H1 (cell line): ENCODE results near the gene TIAM2.

Experiments used
- ATF3 ChIP-seq: IDR thresholded peaks from 2 replicates; pipeline ENCODE4 v1.6.1; 2011; ENCODE audit warnings: low read depth, mild to moderate bottlenecking, low read length; ENCODE audit not compliant: insufficient read depth
- EP300 ChIP-seq, 2 experiments: IDR thresholded peaks; 1 replicate in 1 of 2; 2 replicates in 1 of 2; pipeline ENCODE4 v1.6.1; 2011 to 2012; ENCODE audit warnings: low read depth in 2 of 2, low read length in 2 of 2, mild to moderate bottlenecking in 2 of 2, borderline replicate concordance in 1 of 2, inconsistent platforms in 1 of 2, moderate library complexity in 1 of 2
- EZH2 ChIP-seq: fragments of 200-600 bp; sonication (generic); IDR thresholded peaks from 2 replicates; pipeline ENCODE4 v1.7.1; 2012; ENCODE audit warnings: low read depth, mild to moderate bottlenecking, moderate library complexity, low read length, inconsistent platforms; ENCODE audit not compliant: severe bottlenecking
- POLR2A ChIP-seq, 2 experiments: IDR thresholded peaks; 1 replicate in 1 of 2; 2 replicates in 1 of 2; pipeline ENCODE4 v1.6.1; 2011; ENCODE audit warnings: low read depth in 2 of 2, low read length in 2 of 2, mild to moderate bottlenecking in 2 of 2; ENCODE audit errors: control extremely low read depth in 1 of 2
- RAD21 ChIP-seq, 2 experiments: IDR thresholded peaks in 1 of 2; conservative IDR thresholded peaks in 1 of 2; 2 replicates each; pipeline ENCODE4 v1.6.1; 2011; ENCODE audit warnings: low read depth in 2 of 2, low read length in 2 of 2, improper control_type of control experiment in 1 of 2, inconsistent platforms in 1 of 2, mild to moderate bottlenecking in 1 of 2, moderate library complexity in 1 of 2
- YY1 ChIP-seq: IDR thresholded peaks from 2 replicates; pipeline ENCODE4 v1.6.1; 2011; ENCODE audit warnings: low read depth, mild to moderate bottlenecking, low read length
- TF ChIP-seq, protein P1 (sequence below), 3 experiments: IDR thresholded peaks; 1 replicate in 2 of 3; 2 replicates in 1 of 3; pipeline versions ENCODE4 v1.5.1 to v1.6.1; 2011; ENCODE audit warnings: low read length in 3 of 3, mild to moderate bottlenecking in 3 of 3, inconsistent platforms in 2 of 3, low read depth in 1 of 3, moderate library complexity in 1 of 3; ENCODE audit not compliant: insufficient read depth in 1 of 3; ENCODE audit errors: control extremely low read depth in 1 of 3
- TF ChIP-seq, protein P2 (sequence below): fragments of 300-600 bp; sonication (generic); IDR thresholded peaks from 2 replicates; pipeline ENCODE4 v1.7.1; 2012; ENCODE audit warnings: low read length, moderate library complexity, mild to moderate bottlenecking, inconsistent platforms; ENCODE audit not compliant: insufficient replicate concordance

- TF ChIP-seq, protein P1, sequence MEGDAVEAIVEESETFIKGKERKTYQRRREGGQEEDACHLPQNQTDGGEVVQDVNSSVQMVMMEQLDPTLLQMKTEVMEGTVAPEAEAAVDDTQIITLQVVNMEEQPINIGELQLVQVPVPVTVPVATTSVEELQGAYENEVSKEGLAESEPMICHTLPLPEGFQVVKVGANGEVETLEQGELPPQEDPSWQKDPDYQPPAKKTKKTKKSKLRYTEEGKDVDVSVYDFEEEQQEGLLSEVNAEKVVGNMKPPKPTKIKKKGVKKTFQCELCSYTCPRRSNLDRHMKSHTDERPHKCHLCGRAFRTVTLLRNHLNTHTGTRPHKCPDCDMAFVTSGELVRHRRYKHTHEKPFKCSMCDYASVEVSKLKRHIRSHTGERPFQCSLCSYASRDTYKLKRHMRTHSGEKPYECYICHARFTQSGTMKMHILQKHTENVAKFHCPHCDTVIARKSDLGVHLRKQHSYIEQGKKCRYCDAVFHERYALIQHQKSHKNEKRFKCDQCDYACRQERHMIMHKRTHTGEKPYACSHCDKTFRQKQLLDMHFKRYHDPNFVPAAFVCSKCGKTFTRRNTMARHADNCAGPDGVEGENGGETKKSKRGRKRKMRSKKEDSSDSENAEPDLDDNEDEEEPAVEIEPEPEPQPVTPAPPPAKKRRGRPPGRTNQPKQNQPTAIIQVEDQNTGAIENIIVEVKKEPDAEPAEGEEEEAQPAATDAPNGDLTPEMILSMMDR (IDR thresholded peaks at IDR 0.05; ENCODE audit: control extremely low read depth in 1 of 3, insufficient read depth in 1 of 3, low read depth in 1 of 3, low read length in 3 of 3), result no peak
- TF ChIP-seq EP300 (IDR thresholded peaks at IDR 0.05; ENCODE audit: borderline replicate concordance in 1 of 2, low read depth in 2 of 2, low read length in 2 of 2) (no peak), POLR2A (IDR thresholded peaks at IDR 0.05; ENCODE audit: control extremely low read depth in 1 of 2, low read depth in 2 of 2, low read length in 2 of 2) (no peak), RAD21 (IDR thresholded peaks at IDR 0.05 in 1 of 2, conservative IDR thresholded peaks at IDR 0.05 in 1 of 2; ENCODE audit: low read depth in 2 of 2, low read length in 2 of 2) (no peak), YY1 (no peak), EZH2 (no peak), ATF3 (no peak)
- TF ChIP-seq, protein P2, sequence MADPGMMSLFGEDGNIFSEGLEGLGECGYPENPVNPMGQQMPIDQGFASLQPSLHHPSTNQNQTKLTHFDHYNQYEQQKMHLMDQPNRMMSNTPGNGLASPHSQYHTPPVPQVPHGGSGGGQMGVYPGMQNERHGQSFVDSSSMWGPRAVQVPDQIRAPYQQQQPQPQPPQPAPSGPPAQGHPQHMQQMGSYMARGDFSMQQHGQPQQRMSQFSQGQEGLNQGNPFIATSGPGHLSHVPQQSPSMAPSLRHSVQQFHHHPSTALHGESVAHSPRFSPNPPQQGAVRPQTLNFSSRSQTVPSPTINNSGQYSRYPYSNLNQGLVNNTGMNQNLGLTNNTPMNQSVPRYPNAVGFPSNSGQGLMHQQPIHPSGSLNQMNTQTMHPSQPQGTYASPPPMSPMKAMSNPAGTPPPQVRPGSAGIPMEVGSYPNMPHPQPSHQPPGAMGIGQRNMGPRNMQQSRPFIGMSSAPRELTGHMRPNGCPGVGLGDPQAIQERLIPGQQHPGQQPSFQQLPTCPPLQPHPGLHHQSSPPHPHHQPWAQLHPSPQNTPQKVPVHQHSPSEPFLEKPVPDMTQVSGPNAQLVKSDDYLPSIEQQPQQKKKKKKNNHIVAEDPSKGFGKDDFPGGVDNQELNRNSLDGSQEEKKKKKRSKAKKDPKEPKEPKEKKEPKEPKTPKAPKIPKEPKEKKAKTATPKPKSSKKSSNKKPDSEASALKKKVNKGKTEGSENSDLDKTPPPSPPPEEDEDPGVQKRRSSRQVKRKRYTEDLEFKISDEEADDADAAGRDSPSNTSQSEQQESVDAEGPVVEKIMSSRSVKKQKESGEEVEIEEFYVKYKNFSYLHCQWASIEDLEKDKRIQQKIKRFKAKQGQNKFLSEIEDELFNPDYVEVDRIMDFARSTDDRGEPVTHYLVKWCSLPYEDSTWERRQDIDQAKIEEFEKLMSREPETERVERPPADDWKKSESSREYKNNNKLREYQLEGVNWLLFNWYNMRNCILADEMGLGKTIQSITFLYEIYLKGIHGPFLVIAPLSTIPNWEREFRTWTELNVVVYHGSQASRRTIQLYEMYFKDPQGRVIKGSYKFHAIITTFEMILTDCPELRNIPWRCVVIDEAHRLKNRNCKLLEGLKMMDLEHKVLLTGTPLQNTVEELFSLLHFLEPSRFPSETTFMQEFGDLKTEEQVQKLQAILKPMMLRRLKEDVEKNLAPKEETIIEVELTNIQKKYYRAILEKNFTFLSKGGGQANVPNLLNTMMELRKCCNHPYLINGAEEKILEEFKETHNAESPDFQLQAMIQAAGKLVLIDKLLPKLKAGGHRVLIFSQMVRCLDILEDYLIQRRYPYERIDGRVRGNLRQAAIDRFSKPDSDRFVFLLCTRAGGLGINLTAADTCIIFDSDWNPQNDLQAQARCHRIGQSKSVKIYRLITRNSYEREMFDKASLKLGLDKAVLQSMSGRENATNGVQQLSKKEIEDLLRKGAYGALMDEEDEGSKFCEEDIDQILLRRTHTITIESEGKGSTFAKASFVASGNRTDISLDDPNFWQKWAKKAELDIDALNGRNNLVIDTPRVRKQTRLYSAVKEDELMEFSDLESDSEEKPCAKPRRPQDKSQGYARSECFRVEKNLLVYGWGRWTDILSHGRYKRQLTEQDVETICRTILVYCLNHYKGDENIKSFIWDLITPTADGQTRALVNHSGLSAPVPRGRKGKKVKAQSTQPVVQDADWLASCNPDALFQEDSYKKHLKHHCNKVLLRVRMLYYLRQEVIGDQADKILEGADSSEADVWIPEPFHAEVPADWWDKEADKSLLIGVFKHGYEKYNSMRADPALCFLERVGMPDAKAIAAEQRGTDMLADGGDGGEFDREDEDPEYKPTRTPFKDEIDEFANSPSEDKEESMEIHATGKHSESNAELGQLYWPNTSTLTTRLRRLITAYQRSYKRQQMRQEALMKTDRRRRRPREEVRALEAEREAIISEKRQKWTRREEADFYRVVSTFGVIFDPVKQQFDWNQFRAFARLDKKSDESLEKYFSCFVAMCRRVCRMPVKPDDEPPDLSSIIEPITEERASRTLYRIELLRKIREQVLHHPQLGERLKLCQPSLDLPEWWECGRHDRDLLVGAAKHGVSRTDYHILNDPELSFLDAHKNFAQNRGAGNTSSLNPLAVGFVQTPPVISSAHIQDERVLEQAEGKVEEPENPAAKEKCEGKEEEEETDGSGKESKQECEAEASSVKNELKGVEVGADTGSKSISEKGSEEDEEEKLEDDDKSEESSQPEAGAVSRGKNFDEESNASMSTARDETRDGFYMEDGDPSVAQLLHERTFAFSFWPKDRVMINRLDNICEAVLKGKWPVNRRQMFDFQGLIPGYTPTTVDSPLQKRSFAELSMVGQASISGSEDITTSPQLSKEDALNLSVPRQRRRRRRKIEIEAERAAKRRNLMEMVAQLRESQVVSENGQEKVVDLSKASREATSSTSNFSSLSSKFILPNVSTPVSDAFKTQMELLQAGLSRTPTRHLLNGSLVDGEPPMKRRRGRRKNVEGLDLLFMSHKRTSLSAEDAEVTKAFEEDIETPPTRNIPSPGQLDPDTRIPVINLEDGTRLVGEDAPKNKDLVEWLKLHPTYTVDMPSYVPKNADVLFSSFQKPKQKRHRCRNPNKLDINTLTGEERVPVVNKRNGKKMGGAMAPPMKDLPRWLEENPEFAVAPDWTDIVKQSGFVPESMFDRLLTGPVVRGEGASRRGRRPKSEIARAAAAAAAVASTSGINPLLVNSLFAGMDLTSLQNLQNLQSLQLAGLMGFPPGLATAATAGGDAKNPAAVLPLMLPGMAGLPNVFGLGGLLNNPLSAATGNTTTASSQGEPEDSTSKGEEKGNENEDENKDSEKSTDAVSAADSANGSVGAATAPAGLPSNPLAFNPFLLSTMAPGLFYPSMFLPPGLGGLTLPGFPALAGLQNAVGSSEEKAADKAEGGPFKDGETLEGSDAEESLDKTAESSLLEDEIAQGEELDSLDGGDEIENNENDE, result no peak
These were observed 34.1 kb upstream of the TIAM2 start for GRCh38 chr6:154960854-154961530.
